Loucy (cell line): ENCODE measurements around the gene NIPA2.

Source experiments
- H2AFZ ChIP-seq: fragments of 200-600 bp; sonication (generic); 2 replicates; pipeline ENCODE4 v1.6.0; 2016; ENCODE audit warnings: antibody characterized with exemption, mild to moderate bottlenecking, low read length, moderate library complexity
- H3F3A ChIP-seq: fragments of 200-600 bp; 2 replicates; pipeline ENCODE4 v1.6.0; 2016; ENCODE audit warnings: antibody characterized with exemption, low read depth, mild to moderate bottlenecking
- H3K27me3 ChIP-seq: fragments of 200-600 bp; sonication (generic); 2 replicates; pipeline ENCODE4 v1.6.1; 2014; ENCODE audit warnings: low read length, mild to moderate bottlenecking; ENCODE audit not compliant: insufficient read depth, poor library complexity, severe bottlenecking
- H3K36me3 ChIP-seq: fragments of 200-600 bp; sonication (generic); 2 replicates; pipeline ENCODE4 v1.6.1; 2016; ENCODE audit warnings: low read length; ENCODE audit not compliant: insufficient read depth
- H3K4me1 ChIP-seq: fragments of 200-600 bp; sonication (generic); 2 replicates; pipeline ENCODE4 v1.5.1; 2014; ENCODE audit warnings: low read length, mild to moderate bottlenecking; ENCODE audit not compliant: insufficient read depth, poor library complexity, severe bottlenecking
- H3K4me2 ChIP-seq: fragments of 200-600 bp; sonication (generic); 2 replicates; pipeline ENCODE4 v1.6.0; 2014; ENCODE audit warnings: antibody characterized with exemption, low read length, low read depth, mild to moderate bottlenecking; ENCODE audit not compliant: poor library complexity, severe bottlenecking
- H3K4me3 ChIP-seq: fragments of 200-600 bp; sonication (generic); 2 replicates; pipeline ENCODE4 v1.5.1; 2014; ENCODE audit warnings: low read length, mild to moderate bottlenecking, mixed read lengths; ENCODE audit not compliant: poor library complexity, severe bottlenecking
- H3K79me2 ChIP-seq: fragments of 200-600 bp; sonication (generic); 2 replicates; pipeline ENCODE4 v1.6.1; 2014; ENCODE audit warnings: low read length; ENCODE audit not compliant: insufficient read depth
- H3K9ac ChIP-seq: fragments of 200-600 bp; sonication (generic); 2 replicates; pipeline ENCODE4 v1.6.0; 2014; ENCODE audit warnings: mild to moderate bottlenecking, low read depth, low read length, moderate library complexity; ENCODE audit not compliant: poor library complexity, severe bottlenecking
- H3K9me2 ChIP-seq: fragments of 200-600 bp; sonication (generic); replicated peaks from 2 replicates; pipeline ENCODE4 v1.6.1; 2016; ENCODE audit warnings: low read depth, low read length, mixed read lengths
- H3K9me3 ChIP-seq: fragments of 200-600 bp; sonication (generic); 2 replicates; pipeline ENCODE4 v1.6.1; 2014; ENCODE audit warnings: mild to moderate bottlenecking, antibody characterized with exemption, low read length, low read depth; ENCODE audit not compliant: insufficient read depth
- H4K20me1 ChIP-seq: fragments of 200-600 bp; sonication (generic); 2 replicates; pipeline ENCODE4 v1.6.0; 2014; ENCODE audit warnings: antibody characterized with exemption, low read length, mild to moderate bottlenecking; ENCODE audit not compliant: insufficient read depth, poor library complexity, severe bottlenecking
- EZH2phosphoT487 ChIP-seq: fragments of 200-600 bp; IDR thresholded peaks from 2 replicates; pipeline ENCODE4 v1.6.1; 2018; ENCODE audit warnings: antibody characterized with exemption, mild to moderate bottlenecking, moderate library complexity, borderline replicate concordance
- TF ChIP-seq, protein P1 (sequence below): fragments of 200-600 bp; sonication (generic); conservative IDR thresholded peaks from 2 replicates; pipeline ENCODE4 v1.5.1; 2014; ENCODE audit warnings: mild to moderate bottlenecking, antibody characterized with exemption, low read length

Gene NIPA2

GRCh38 chr15:22831473-22831872, 7.0 kb upstream of the NIPA2 start:
- H3K4me2 ChIP-seq = no peak overlapping the region
- H3K9ac ChIP-seq = no peak overlapping the region
- H3K9me3 ChIP-seq = no peaks in the 10 kb centered on the region
- H3F3A ChIP-seq = no peaks in the 10 kb centered on the region
- H3K27me3 ChIP-seq = no peaks in the 10 kb centered on the region
- no peak overlapping the region for H2AFZ ChIP-seq
- no peak for TF ChIP-seq EZH2phosphoT487
- TF ChIP-seq, protein P1, sequence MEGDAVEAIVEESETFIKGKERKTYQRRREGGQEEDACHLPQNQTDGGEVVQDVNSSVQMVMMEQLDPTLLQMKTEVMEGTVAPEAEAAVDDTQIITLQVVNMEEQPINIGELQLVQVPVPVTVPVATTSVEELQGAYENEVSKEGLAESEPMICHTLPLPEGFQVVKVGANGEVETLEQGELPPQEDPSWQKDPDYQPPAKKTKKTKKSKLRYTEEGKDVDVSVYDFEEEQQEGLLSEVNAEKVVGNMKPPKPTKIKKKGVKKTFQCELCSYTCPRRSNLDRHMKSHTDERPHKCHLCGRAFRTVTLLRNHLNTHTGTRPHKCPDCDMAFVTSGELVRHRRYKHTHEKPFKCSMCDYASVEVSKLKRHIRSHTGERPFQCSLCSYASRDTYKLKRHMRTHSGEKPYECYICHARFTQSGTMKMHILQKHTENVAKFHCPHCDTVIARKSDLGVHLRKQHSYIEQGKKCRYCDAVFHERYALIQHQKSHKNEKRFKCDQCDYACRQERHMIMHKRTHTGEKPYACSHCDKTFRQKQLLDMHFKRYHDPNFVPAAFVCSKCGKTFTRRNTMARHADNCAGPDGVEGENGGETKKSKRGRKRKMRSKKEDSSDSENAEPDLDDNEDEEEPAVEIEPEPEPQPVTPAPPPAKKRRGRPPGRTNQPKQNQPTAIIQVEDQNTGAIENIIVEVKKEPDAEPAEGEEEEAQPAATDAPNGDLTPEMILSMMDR = no peak
- H3K4me3 ChIP-seq = no peak overlapping the region
- H3K79me2 ChIP-seq = no peaks in the 10 kb centered on the region
- no peaks in the 10 kb centered on the region for H3K4me1 ChIP-seq
- H3K9me2 ChIP-seq = no peaks in the 10 kb centered on the region
- peaks cover 12% of the 10 kb centered on the region; the same call in 1 of the 2 replicates for H3K36me3 ChIP-seq
- H4K20me1 ChIP-seq = no peaks in the 10 kb centered on the region

DNA sequence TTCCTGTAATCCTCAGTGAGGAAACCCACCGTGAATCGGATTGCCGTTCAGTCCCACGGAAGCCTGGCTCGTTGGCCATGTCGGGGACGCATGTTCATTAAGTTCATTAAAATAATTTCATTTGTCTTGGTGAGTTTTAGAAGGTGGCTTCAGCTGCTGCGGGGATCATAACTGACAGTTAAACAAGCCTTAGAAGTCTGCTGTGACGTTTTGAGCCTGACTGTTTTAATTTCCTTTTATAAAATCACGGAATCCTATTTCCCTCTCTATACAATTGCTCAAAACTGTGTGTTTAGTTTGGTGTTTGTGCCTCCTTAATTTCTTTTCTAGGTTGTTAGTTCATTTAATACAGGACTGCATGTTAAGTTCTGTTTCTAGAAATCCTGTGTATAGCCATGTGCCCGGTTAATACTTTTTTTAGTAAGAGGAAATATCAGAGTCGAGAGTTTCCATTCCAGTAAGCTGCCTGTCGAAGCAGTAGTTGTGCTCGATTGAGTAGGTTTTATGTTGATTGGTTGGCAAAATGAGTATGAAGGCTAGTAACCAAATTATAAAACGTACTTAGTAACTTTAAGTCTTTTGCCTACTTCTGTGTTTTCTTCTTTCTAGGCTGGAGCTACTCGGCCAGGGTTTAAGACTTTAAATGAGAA, 705 bp downstream of the NIPA2 start:
- Histone ChIP-seq H3K27me3 (no peaks in the 10 kb centered on the region), H3K79me2 (peaks cover 55% of the 10 kb centered on the region), H3K9ac (peak overlapping the region; percentile 86), H3K36me3 (no peaks in the 10 kb centered on the region), H3K4me1 (peaks cover 10% of the 10 kb centered on the region), H3K4me2 (peak overlapping the region; percentile 88), H3K9me2 (no peaks in the 10 kb centered on the region), H3K4me3 (peak overlapping the region; percentile 86), H4K20me1 (peaks cover 34% of the 10 kb centered on the region), H3F3A (no peaks in the 10 kb centered on the region), H3K9me3 (no peaks in the 10 kb centered on the region), H2AFZ (peak overlapping the region; percentile 43; the same call in 1 of the 2 replicates)
- TF ChIP-seq EZH2phosphoT487 = no peak
- TF ChIP-seq, protein P1 = no peak

DNA sequence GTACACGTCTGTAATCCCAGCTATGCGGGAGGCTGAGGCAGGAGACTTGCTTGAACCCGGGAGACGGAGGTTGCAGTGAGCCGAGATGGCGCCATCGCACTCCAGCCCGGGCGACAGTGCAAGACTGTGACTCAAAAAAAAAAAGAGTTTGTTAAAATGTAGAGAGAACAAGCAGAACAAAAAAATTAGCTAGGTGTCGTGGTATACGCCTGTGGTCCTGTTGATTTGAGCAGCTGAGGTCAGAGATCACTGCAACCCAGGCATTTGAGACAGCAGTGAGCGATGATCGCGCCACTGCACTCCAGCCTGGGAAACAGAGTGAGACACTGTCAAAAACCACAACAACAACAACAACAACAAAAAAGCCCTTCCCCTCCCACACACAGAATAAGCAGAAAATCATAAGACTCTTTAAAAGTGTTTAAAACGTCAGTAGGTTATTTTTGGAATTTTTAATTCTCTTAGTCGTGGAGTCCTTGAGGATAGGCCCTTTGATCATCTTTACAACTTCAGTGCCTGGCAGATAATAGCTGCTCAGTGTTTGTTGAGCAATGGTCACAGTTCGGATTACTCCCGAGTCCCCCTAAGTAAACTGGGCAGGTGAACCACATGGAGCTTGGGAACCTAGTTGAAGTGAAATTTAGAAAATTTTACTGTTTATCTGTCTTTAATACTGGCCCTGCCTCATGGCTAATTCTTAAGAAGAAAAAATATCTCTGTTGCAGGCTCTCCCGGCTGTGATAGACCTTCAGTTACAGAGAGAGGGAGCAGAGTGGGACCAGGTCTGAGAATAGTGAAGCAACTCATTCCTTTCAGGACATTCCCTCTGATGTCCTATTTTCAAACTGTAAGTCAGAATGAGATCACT, 6.2 kb downstream of the NIPA2 start:
- Histone ChIP-seq H3K79me2 (peaks cover 87% of the 10 kb centered on the region), H4K20me1 (peaks cover 38% of the 10 kb centered on the region), H3K4me2 (peak overlapping the region; percentile 20), H3K27me3 (no peaks in the 10 kb centered on the region), H3K4me1 (peaks cover 24% of the 10 kb centered on the region), H3K9me3 (no peaks in the 10 kb centered on the region), H2AFZ (no peak overlapping the region), H3K36me3 (peaks cover 9% of the 10 kb centered on the region; the same call in 1 of the 2 replicates), H3F3A (no peaks in the 10 kb centered on the region), H3K9me2 (no peaks in the 10 kb centered on the region), H3K4me3 (no peak overlapping the region), H3K9ac (no peak overlapping the region)
- TF ChIP-seq, protein P1 = no peak
- TF ChIP-seq EZH2phosphoT487 = no peak
